ENCODE results near the gene VDAC2.

Gene VDAC2

DNA sequence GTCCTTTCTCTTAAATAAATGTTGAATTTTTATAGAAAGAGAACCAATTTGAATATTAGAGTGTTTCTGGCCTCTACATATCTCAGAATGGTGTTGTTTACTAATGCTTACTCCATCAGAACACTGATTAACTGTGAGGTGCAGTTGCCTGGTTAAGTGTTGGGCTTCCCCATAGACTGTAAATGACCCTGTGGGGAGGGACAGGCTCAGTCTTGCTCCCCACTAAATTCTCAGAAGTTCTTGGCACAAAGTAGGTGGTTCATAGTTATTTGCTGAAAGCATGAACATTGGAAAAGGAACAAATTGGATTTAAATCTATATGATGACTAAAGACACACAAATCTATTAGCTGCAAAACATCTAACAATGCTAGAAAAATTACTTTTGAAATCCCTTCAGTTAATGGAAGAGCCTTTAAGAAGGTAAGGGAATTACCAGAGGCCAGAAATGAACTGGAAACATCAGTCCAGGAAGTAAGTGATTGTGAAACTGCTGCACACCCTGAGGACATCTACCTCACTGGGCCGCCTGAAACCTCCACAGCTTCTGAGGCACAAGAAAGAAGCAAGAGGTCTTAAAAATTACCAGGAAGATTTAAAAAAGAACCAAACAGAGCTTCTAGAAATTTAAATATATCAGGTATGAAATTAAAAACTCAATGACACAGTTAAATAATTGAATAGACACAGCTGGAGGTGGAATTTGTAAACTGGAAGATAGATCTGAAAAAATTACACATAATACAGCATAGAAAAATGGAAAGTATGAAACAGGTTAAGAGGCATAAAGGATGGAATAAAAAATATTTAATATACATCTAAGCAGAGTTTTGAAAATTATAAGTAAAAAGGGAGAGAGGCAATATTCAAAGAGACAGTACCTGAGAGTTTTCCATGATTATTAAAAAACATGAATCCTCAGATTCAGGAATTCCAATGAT lies 43.0 kb downstream of the VDAC2 start:
- DNase-seq (ENCODE audit: low spot score): no peak

DNA sequence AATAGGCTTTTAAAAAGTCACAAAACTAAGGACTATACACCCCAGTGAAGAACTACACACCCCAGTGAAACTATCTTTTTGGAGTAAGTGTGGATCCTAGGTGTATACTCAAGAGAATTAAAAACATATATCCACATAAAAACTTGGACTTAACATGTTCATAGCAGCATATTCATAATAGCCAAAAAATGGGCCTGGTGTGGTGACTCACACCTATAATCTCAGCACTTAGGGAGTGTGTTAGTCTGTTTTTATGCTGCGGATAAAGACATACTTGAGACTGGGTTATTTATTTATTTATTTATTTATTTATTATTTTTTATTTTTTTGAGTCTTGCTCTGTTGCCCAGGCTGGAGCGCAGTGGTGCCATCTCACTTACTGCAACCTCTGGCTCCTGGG lies 44.1 kb downstream of the VDAC2 start:
- DNase-seq (ENCODE audit: low spot score): no peak

GRCh38 chr10:75260990-75261389 lies 50.4 kb downstream of the VDAC2 start:
- DNase-seq (ENCODE audit: low spot score): no peak

DNA sequence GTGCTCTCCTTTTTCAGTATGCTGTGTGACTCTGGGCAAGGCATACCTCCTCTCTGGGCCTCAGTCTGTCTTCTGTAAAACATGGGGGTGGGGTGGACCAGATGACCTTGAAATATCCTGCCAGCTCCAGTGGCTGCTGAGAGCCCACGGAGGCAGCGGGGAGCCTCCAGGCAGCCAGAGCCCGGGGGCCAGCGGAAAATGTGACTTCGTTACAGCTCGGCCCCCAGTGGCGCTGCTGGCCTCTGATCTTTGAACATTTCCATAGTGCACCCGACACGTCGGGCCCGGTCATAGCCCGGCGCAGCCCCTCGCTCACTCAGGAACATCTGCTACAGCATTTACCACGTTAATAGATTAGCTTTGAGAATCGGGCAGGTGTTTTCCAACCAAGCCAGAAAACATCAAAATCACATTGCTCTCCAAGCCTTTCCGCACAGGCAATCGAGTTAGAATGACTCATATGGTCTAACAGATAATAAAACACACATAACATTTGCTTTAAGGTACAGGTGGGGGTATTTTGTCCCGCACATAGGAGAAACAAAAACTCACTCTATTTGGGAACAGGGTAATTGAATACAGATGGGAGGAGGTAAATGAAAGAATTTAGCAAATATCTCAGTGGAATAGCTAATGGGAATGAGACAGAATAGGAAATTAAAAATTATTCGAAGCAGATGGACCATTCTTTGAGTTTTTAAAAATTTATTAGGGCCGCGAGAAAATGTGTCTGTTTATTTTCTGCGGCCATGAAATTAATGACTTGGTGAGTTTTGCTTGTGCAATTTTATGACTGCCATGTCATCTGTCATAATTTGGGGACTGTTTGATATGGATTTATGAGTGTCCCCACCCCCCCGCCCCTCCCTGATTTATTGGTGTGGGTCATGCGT lies 51.5 kb downstream of the VDAC2 start:
- DNase-seq (ENCODE audit: low spot score): no peak

GRCh38 chr10:75263806-75264205 lies 53.2 kb downstream of the VDAC2 start:
- DNase-seq (ENCODE audit: low spot score): no peak

- no peak for DNase-seq (ENCODE audit: low spot score)
These were observed 55.3 kb downstream of the VDAC2 start for GRCh38 chr10:75265856-75266255.

DNA sequence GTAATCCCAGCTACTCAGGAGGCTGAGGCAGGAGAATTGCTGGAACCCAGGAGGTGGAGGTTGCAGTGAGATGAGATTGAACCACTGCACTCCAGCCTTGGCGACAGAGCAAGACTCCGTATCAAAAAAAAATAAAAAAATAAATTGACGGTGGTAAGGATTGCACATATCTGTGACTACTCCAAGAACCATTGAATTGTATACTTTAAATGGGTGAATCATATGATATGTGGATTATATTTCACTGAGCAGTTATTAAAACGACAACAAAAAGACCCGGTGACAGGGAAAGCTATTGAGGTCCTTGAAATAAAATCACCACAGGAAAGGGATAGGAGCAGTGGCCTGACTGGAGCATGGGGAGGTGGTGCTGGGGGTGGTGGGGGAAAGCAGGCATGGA lies 56.3 kb downstream of the VDAC2 start:
- DNase-seq (ENCODE audit: low spot score): no peak

DNA sequence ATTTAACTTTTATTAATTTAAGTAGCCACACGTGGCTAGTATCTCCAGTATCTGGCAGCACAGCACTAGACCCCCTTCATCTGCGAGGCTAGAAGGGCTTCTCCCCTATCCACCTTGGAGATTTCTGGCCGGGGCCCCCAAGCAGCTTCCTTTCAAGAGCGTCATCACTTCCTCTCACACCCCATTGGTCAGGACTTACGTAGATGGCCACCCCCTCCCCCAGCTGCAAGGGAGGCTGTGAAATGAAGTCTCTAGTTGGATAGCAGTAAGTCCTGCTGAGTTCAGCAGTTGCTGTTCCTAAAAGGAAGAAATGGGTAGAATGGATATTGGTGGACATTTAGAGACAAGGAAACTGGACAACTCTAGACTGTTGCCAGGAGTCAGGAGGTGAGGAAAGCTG lies 59.0 kb downstream of the VDAC2 start:
- no peak for DNase-seq (ENCODE audit: low spot score)

DNA sequence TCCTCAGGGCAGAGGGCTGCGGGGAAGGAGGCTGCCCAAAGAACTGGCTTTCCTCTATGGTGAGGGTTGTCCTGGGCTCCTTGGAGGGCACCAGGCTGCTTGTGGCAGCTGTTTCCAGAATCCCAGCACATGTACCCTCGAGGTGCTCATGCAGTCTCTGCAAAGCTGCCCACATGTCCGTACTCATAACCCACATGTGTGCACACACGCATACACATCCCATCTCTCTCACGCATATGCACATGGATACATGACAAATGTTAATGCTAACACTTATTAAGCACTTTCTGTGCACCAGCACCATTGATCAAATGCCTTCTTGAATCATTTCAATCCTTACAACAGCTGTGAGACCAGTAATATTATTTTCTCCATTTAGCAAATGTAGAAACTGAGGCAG lies 61.5 kb downstream of the VDAC2 start:
- DNase-seq (ENCODE audit: low spot score): no peak

GRCh38 chr10:75272896-75273295 lies 62.3 kb downstream of the VDAC2 start:
- DNase-seq (ENCODE audit: low spot score): no peak

- no peak for DNase-seq (ENCODE audit: low spot score)
These were observed 65.7 kb downstream of the VDAC2 start for GRCh38 chr10:75276069-75276872.

GRCh38 chr10:75280236-75280635 lies 69.6 kb downstream of the VDAC2 start:
- DNase-seq (ENCODE audit: low spot score): no peak

All from hematopoietic multipotent progenitor cell treated with erythropoietin and hydrocortisone succinate and interleukin-3 and kit ligand, for 17 days (in vitro differentiated cells).